KOPT-K1 (cell line): ENCODE data around the gene FAM180A.
"Not testable (repeated sequence)": the region's sequence is repeated elsewhere in the genome, so short reads cannot be mapped to it uniquely, and the experiment has no call there.

Source experiments
- H3K27ac ChIP-seq: fragments of 200-600 bp; sonication (generic); 2 replicates; pipeline ENCODE4 v1.5.1; 2016; ENCODE audit warnings: antibody characterized with exemption, mild to moderate bottlenecking, low read depth, low read length; ENCODE audit not compliant: poor library complexity, severe bottlenecking
- H3K36me3 ChIP-seq: fragments of 200-600 bp; sonication (generic); 2 replicates; pipeline ENCODE4 v1.5.1; 2017; ENCODE audit warnings: antibody characterized with exemption, mild to moderate bottlenecking, low read length, moderate library complexity; ENCODE audit not compliant: insufficient read depth
- H3K9me3 ChIP-seq: fragments of 200-600 bp; sonication (generic); 2 replicates; pipeline ENCODE4 v1.5.1; 2017; ENCODE audit warnings: antibody characterized with exemption, low read length, mild to moderate bottlenecking; ENCODE audit not compliant: insufficient read depth, poor library complexity, severe bottlenecking

The FAM180A gene

GRCh38 chr7:135704698-135705097, 43.9 kb downstream of the FAM180A start:
- no peaks in the 10 kb centered on the region for H3K36me3 ChIP-seq
- no peaks in the 10 kb centered on the region for H3K9me3 ChIP-seq
- H3K27ac ChIP-seq = no peak overlapping the region

- no peaks in the 10 kb centered on the region for H3K9me3 ChIP-seq
- H3K36me3 ChIP-seq = no peaks in the 10 kb centered on the region
- H3K27ac ChIP-seq = no peak overlapping the region
These were observed 44.5 kb downstream of the FAM180A start for GRCh38 chr7:135704074-135704473.

GRCh38 chr7:135697276-135698049, 51.1 kb downstream of the FAM180A start:
- Histone ChIP-seq H3K27ac (no peak overlapping the region), H3K9me3 (no peaks in the 10 kb centered on the region), H3K36me3 (0 out of 2 replicates have a peak, but pooled peaks cover 4% of the 10 kb centered on the region)

DNA sequence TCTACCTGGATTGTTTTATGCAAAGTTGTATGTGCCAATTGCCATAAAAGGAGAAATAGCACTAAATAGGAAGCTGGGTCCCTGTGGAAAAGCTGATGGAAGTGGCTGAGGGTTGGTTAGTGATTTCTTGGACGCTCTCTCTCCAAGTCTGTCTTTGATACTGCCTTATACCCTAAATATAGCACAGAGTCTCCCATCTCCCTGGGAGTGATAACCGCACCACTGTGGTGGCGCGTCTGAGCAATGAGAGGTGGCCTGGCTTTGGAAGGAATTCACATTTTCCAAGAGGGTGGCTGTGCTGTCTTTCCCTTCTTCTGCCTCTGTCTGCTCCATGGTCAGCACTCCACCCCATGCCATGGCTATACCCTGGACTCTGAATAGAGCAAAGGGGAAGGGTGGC, 55.1 kb downstream of the FAM180A start:
- 0 out of 2 replicates have a peak, but pooled peaks cover 21% of the 10 kb centered on the region for H3K36me3 ChIP-seq

GRCh38 chr7:135692606-135693005, 56.0 kb downstream of the FAM180A start:
- H3K27ac ChIP-seq, H3K9me3 ChIP-seq: not testable (repeated sequence)
- 0 out of 2 replicates have a peak, but pooled peaks cover 21% of the 10 kb centered on the region for H3K36me3 ChIP-seq

More for the DNA sequence above, 55.1 kb downstream of the FAM180A start:
- no peak overlapping the region for H3K27ac ChIP-seq
- no peaks in the 10 kb centered on the region for H3K9me3 ChIP-seq

DNA sequence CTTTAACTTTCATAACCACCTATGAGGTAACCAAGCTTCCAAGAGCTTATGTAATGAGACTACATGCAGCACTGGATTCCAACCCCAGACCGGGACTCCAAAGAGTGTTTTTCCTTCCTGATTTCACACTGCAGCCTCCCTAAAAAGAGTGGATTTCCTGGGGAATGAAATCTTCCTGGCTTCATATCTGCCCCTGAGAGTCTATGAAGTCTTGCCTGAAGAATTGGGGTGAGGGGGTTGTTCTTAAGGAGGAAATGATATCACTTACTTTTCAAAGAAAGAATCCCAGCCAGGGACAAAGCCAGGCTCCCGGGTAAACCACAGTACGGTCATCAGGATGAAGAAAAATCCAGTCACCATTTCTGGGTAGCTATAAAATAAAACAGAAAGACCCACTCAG, 56.6 kb downstream of the FAM180A start:
- Histone ChIP-seq H3K27ac (no peak overlapping the region), H3K36me3 (0 out of 2 replicates have a peak, but pooled peaks cover 21% of the 10 kb centered on the region), H3K9me3 (no peaks in the 10 kb centered on the region)

DNA sequence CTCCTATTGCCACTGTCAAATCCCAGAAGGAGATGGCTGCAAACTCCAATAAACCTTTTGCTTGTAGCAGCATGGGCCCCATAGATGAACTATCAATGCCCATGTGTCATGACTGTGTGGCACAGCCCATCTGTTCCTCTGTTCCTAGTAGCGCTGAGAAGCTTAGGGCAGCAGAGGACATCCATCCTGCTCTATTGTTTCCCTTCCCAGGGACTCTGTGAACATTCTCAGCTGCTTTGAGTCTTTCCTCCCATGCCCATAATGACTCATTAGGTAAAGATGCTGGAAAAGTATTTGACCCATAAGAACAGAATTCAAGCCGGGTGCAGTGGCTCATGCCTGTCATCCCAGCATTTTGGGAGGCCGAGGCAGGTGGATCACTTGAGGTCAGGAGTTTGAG, 58.0 kb downstream of the FAM180A start:
- no peaks in the 10 kb centered on the region for H3K9me3 ChIP-seq
- H3K27ac ChIP-seq = no peak overlapping the region
- H3K36me3 ChIP-seq = 0 out of 2 replicates have a peak, but pooled peaks cover 21% of the 10 kb centered on the region

- H3K36me3 ChIP-seq = 0 out of 2 replicates have a peak, but pooled peaks cover 17% of the 10 kb centered on the region
- no peak overlapping the region for H3K27ac ChIP-seq
- H3K9me3 ChIP-seq = no peaks in the 10 kb centered on the region
These were observed 61.1 kb downstream of the FAM180A start for GRCh38 chr7:135687466-135687865.

GRCh38 chr7:135685306-135686084, 63.1 kb downstream of the FAM180A start:
- 0 out of 2 replicates have a peak, but pooled peaks cover 11% of the 10 kb centered on the region for H3K36me3 ChIP-seq
- no peak overlapping the region for H3K27ac ChIP-seq

DNA sequence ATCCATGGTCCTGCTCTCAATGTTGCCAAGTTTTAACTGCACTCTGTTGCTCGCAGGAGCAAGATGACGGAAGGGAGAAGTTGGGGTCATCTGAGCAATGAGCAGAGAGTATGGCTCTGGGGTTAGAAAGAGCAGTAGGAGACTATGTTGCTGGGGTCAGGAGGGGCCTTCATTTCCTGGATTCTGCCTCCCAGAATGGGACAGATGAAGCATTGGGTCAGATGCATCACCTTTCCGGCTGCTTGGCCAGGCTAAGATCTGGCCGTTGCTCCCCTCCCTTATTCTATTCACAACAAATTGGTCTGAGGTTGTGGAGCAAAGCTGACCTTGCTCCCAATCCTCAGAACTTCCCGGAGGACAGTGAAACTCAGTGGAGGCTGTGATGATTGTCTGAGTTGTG, 63.9 kb downstream of the FAM180A start:
- Histone ChIP-seq H3K36me3 (0 out of 2 replicates have a peak, but pooled peaks cover 11% of the 10 kb centered on the region), H3K9me3 (no peaks in the 10 kb centered on the region), H3K27ac (no peak overlapping the region)

More at GRCh38 chr7:135685306-135686084, 63.1 kb downstream of the FAM180A start:
- H3K9me3 ChIP-seq = no peaks in the 10 kb centered on the region

GRCh38 chr7:135684136-135684535, 64.5 kb downstream of the FAM180A start:
- Histone ChIP-seq H3K9me3 (no peaks in the 10 kb centered on the region), H3K27ac (no peak overlapping the region), H3K36me3 (0 out of 2 replicates have a peak, but pooled peaks cover 6% of the 10 kb centered on the region)

GRCh38 chr7:135683609-135684008, 65.0 kb downstream of the FAM180A start:
- H3K9me3 ChIP-seq = no peaks in the 10 kb centered on the region
- H3K27ac ChIP-seq = no peak overlapping the region
- 0 out of 2 replicates have a peak, but pooled peaks cover 5% of the 10 kb centered on the region for H3K36me3 ChIP-seq

DNA sequence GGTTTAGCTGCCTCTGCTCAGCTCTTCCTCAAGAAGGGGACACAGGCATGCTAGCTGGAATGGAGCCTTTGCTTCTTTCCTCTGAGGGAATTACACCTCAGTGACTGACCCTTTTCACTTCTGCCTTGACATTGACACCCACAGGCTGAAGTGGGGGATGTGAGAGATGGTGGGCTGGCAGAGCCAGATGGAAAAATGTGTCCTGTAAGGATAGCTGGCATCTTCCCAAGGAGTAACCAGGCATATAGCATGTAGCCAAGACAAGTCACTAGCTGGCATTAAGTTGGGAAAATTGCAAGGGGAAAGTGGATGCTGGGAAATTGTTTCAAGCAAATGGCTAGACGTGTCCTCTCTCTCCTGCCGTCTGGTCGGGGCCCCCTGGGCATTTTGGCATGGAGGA, 66.4 kb downstream of the FAM180A start:
- Histone ChIP-seq H3K27ac (no peak overlapping the region), H3K9me3 (no peaks in the 10 kb centered on the region), H3K36me3 (peaks cover 15% of the 10 kb centered on the region; the same call in 1 of the 2 replicates)

- Histone ChIP-seq H3K27ac (no peak overlapping the region), H3K36me3 (peaks cover 18% of the 10 kb centered on the region; the same call in 1 of the 2 replicates), H3K9me3 (no peaks in the 10 kb centered on the region)
These were observed 66.9 kb downstream of the FAM180A start for GRCh38 chr7:135681762-135682161.
